Mammary epithelial cell (primary cell): ENCODE measurements around the gene DCAF7.

Experiments
- CTCF ChIP-seq, 2 donors: IDR thresholded peaks in 1 of 2; conservative IDR thresholded peaks in 1 of 2; 2 replicates each; pipeline ENCODE4 v1.5.1; 2011 to 2012; ENCODE audit warnings: inconsistent platforms in 2 of 2, low read length in 2 of 2, mild to moderate bottlenecking in 2 of 2, control low read depth in 1 of 2, low read depth in 1 of 2; ENCODE audit not compliant: insufficient read depth in 1 of 2; ENCODE audit errors: extremely low read depth in 1 of 2
- EZH2 ChIP-seq: IDR thresholded peaks from 2 replicates; pipeline ENCODE4 v1.6.1; 2012; ENCODE audit warnings: low read length, inconsistent platforms, borderline replicate concordance

GRCh38 chr17:63540590-63540989 lies 9.7 kb upstream of the DCAF7 start:
- TF ChIP-seq CTCF (conservative IDR thresholded peaks at IDR 0.05 in 1 of 2, IDR thresholded peaks at IDR 0.05 in 1 of 2; ENCODE audit: extremely low read depth in 1 of 2, insufficient read depth in 1 of 2, low read depth in 1 of 2, low read length in 2 of 2) (no peak), EZH2 (no peak)
